ENCODE data around the gene SORBS1. TPM values are rescaled to one million over a fixed set of nuclear protein-coding genes. Genes with fewer than 3 reads are reported as not detected.

Gene SORBS1
- total RNA-seq, 2 experiments from 2014 or later: 0.71 to 0.72 TPM

DNA sequence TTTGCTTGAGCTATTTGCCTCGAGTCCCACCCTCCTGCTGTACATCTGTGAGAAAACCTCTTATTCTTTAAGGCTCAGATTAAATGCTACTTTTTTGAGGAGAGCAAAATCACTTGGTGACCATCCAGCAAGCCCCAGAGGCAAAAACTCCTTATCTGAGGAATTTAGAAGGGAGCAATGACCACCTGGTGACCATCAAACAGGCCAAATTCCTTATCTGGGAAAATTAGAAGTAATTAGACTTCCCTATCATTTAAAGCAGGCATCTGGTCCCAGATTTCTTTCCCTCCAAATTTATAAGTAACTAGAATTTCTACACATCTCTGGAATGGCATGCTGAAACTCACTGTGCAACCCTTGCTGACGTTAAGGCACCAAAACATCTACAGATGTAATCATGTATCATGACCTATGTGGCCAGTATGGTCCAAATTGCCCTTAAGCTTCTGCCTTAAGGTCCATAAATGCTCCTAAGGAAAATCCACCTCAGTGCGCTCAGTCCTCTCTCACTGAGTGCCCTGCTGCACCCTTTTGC is 229.5 kb downstream of the SORBS1 start:
- no peak for ATAC-seq (ENCODE audit: low read depth)
- peaks cover 15% of the 10 kb centered on the region for H3K27me3 Mint-ChIP-seq
- no peaks in the 10 kb centered on the region for H3K9me3 Mint-ChIP-seq
- no peak for DNase-seq
- POLR2A ChIA-PET: no interaction called here
- H3K36me3 Mint-ChIP-seq: no peaks in the 10 kb centered on the region
- peaks cover 2% of the 10 kb centered on the region for H3K4me1 Mint-ChIP-seq
- H3K4me3 Mint-ChIP-seq: no peak overlapping the region
- no peak overlapping the region for H3K27ac Mint-ChIP-seq

DNA sequence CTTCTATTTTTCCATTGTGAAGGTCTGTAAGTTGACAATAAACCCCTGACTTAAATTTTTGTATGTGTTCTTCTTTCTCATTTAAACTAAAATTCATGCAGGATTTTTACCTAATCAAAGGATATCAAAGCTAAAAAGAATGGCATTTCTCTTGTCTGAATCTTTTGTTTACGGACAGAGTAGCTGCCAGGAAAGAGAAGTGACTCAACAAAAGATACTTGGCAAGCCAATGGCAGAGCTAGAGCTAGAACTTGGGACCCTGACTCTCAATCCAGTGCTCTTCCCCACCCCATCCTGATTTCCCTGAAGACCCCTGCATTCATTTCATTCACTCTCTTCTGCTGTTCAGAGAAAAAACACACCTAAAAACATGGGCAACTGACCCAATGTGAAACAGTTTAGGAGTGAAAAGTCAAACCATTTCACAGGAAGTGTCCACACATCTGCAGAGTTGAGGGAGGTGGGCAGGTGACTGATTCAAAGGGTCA is 230.2 kb downstream of the SORBS1 start:
- peaks cover 15% of the 10 kb centered on the region for H3K27me3 Mint-ChIP-seq
- no peak overlapping the region for H3K27ac Mint-ChIP-seq
- H3K4me1 Mint-ChIP-seq: peaks cover 2% of the 10 kb centered on the region
- no peaks in the 10 kb centered on the region for H3K9me3 Mint-ChIP-seq
- H3K36me3 Mint-ChIP-seq: no peaks in the 10 kb centered on the region
- no peak for DNase-seq
- ATAC-seq (ENCODE audit: low read depth): no peak
- POLR2A ChIA-PET: no interaction called here
- H3K4me3 Mint-ChIP-seq: no peak overlapping the region

DNA sequence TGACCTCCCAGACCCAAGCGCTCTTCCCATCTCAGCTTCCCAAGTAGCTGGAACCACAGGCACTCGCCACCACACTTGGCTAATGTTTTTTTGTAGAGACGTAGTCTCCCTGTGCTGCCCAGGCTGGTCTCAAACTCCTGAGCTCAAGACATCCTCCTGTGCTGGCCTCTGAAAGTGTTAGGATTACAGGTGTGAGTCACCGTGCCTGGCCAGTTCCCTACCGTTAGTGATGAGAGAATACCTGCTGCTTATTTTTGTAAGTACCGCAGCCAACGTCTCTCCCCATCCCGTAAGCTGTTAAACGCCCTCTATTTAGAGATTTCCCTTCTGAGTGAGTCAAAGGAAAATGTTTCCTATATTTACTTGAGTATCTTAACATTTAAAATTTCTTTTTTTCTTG is 231.9 kb downstream of the SORBS1 start:
- no peak overlapping the region for H3K27ac Mint-ChIP-seq
- peaks cover 2% of the 10 kb centered on the region for H3K4me1 Mint-ChIP-seq
- H3K4me3 Mint-ChIP-seq: no peak overlapping the region
- DNase-seq (no peak), ATAC-seq (ENCODE audit: low read depth) (no peak)
- H3K9me3 Mint-ChIP-seq: no peaks in the 10 kb centered on the region
- peaks cover 19% of the 10 kb centered on the region for H3K27me3 Mint-ChIP-seq
- POLR2A ChIA-PET: no interaction called here
- no peaks in the 10 kb centered on the region for H3K36me3 Mint-ChIP-seq

DNA sequence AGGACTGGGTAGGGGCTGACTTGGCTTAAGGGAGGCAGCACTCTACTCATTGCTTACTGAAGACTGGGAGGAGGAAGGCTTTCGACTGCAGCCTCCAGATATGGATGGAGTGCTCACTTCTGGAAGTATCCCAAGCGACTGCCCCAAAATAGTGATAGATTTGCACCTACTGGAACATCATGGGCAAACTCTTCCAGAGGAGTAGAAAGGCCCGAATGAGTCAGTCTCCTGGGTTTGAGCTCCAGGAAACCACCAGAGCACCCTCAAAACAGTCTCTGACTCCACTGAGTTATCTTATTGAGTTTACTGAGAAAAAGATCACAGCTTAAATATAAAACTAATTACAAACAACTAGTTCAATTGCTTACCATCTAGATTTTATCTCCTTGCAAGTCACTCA is 233.2 kb downstream of the SORBS1 start:
- Mint-ChIP-seq H3K27me3 (peaks cover 19% of the 10 kb centered on the region), H3K9me3 (no peaks in the 10 kb centered on the region), H3K27ac (no peak overlapping the region), H3K36me3 (no peaks in the 10 kb centered on the region), H3K4me3 (no peak overlapping the region), H3K4me1 (peaks cover 2% of the 10 kb centered on the region)
- POLR2A ChIA-PET: no interaction called here
- DNase-seq (no peak), ATAC-seq (ENCODE audit: low read depth) (no peak)

DNA sequence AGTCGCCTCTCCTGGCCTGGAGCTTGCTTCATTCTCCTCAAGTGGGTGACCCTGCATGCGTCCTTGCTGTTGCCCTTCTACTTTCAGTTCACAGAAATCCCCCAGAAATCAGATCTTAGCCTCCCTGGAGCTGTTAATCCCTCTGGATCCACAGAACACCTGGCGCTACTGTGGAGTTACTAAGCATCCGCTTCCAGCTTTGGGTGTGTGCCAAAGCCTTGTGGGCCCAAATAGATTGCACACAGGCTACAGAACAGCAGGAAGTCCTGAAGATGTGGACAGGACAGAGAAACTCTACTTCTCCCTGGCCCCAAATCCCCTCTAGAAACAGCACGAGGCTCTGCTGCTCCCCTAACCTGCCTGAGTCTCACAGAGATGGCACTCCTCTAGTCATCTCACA is 233.8 kb downstream of the SORBS1 start:
- no peak overlapping the region for H3K4me3 Mint-ChIP-seq
- DNase-seq (no peak), ATAC-seq (ENCODE audit: low read depth) (no peak)
- H3K27me3 Mint-ChIP-seq: peaks cover 19% of the 10 kb centered on the region
- POLR2A ChIA-PET: no interaction called here
- no peaks in the 10 kb centered on the region for H3K9me3 Mint-ChIP-seq
- H3K27ac Mint-ChIP-seq: no peak overlapping the region
- peaks cover 2% of the 10 kb centered on the region for H3K4me1 Mint-ChIP-seq
- H3K36me3 Mint-ChIP-seq: no peaks in the 10 kb centered on the region

DNA sequence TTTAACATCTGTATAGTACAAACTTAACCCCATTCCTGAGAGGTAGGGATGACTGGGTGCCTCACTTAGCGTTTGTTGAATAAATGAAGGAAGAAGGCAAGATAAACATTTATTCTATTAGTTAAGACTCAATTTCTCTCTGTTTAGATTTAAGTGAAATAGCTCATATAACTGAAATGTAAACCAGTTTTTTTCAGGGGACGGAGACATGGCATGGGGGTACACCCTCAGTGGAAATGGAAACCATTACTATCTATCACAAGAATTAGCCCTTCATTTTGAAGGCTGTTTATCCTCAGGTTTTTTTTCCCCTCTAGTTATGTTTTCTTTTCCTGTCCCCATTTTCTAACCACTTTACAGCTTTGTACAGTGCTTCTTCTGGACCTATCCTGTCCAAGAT is 234.8 kb downstream of the SORBS1 start:
- Mint-ChIP-seq H3K9me3 (no peaks in the 10 kb centered on the region), H3K36me3 (no peaks in the 10 kb centered on the region), H3K27ac (no peak overlapping the region), H3K27me3 (peaks cover 19% of the 10 kb centered on the region), H3K4me3 (no peak overlapping the region), H3K4me1 (peaks cover 2% of the 10 kb centered on the region)
- ATAC-seq (ENCODE audit: low read depth) (no peak), DNase-seq (no peak)
- POLR2A ChIA-PET: no interaction called here

DNA sequence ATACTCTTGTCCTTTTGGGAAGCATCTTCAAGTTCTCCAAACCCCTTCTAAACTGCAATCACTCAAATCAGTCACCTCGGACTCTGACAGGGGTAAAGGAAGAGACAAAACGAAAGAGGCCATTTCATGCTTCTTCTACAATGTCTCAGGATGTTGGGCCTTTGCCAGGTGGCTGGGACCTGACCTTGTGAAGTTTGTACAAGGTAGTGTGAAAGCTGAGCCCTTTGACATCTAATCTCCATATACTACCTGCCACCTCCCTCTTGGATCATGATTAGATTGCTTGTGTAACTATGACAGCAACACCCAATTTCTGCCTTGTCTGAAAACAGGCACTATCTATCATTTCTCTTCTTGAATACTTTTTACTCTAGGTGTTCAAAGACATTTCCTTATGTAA is 235.3 kb downstream of the SORBS1 start:
- no peak overlapping the region for H3K4me3 Mint-ChIP-seq
- peaks cover 20% of the 10 kb centered on the region for H3K27me3 Mint-ChIP-seq
- POLR2A ChIA-PET: interaction anchor here (0.7 kb wide), 1 partner anchor 15 kb away, joined by 4 read pairs; no protein-coding TSS in a partner anchor
- H3K9me3 Mint-ChIP-seq: no peaks in the 10 kb centered on the region
- DNase-seq: no peak
- no peak overlapping the region for H3K27ac Mint-ChIP-seq
- peaks cover 2% of the 10 kb centered on the region for H3K4me1 Mint-ChIP-seq
- H3K36me3 Mint-ChIP-seq: no peaks in the 10 kb centered on the region
- ATAC-seq (ENCODE audit: low read depth): no peak

DNA sequence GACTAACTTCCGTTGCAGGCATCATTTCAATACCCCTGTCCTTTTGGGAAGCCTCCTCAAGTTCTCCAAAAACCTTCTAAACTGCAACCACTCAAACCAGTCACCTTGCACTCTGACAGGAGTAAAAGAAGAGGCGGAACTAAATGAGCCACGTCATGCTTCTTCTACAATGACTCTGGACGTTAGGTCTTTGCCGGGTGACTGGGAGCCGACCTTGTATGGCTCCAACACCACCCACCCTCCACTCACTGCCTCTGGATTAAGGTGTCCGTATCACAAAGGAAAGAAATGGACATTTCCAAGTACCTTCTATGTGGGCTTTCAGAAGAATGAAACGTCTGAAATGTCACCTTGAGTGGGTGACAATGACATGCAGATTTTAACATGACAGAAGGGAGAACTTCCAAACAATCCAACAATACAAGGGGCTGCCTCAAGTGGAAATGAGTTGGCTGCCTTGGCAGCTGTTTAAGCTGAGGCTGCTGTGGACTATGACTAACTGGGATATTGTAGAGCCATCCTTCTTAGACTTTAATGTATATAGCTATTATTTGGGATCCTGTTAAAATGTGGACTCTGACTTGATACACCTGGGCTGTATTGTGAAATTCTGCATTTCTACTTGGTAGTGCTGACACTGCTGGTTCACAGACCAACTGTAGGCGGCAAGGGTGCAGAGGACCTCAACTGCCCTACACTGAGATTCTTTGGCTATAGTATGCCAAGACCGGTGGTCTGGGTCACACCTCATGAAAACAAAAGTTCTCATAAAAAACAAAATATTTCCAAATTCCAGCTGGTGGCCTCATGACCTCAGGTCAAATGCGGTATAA is 236.5 kb downstream of the SORBS1 start:
- ATAC-seq (ENCODE audit: low read depth): no peak
- no peak for DNase-seq
- H3K36me3 Mint-ChIP-seq: no peaks in the 10 kb centered on the region
- POLR2A ChIA-PET: no interaction called here
- peaks cover 2% of the 10 kb centered on the region for H3K4me1 Mint-ChIP-seq
- peaks cover 23% of the 10 kb centered on the region for H3K27me3 Mint-ChIP-seq
- no peaks in the 10 kb centered on the region for H3K9me3 Mint-ChIP-seq
- no peak overlapping the region for H3K4me3 Mint-ChIP-seq
- H3K27ac Mint-ChIP-seq: no peak overlapping the region

DNA sequence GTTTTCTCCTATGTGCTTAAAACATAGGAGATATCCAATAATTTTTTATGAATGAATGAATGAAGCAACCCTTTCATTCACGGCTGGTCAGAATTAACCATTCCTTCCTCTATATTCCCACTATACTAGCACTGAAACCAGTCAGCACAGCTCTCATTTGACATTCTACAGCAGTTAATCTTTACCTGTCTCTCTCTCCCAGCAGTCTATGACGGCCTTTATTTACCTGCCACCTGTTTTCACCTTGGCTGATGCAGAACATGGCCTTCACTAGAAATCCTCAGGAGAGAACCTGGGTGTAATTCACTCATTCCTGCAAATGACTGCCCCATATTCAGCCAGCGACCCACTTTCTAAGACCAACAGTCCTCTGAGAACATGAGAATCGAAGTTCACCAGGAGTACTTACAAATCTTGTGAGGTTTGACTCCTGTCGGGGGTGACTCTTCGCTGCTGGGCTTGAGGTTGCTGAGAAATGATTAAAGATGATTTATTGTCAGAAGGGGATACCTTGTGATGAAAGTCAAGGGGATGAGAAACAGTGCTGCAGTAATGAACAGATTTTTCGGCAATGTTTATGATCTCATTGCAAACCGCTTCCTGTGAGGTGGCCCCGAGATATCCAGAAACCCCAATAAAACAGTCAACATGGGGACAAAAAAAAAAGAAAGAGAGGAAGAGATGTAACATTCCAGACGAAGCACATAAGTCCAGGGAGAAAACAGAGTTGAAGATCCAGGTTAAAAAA is 239.4 kb downstream of the SORBS1 start:
- Mint-ChIP-seq H3K36me3 (no peaks in the 10 kb centered on the region), H3K9me3 (no peaks in the 10 kb centered on the region), H3K4me3 (no peak overlapping the region), H3K27me3 (peaks cover 8% of the 10 kb centered on the region), H3K4me1 (no peaks in the 10 kb centered on the region), H3K27ac (no peak overlapping the region)
- no peak for ATAC-seq (ENCODE audit: low read depth)
- POLR2A ChIA-PET: no interaction called here
- DNase-seq: no peak

DNA sequence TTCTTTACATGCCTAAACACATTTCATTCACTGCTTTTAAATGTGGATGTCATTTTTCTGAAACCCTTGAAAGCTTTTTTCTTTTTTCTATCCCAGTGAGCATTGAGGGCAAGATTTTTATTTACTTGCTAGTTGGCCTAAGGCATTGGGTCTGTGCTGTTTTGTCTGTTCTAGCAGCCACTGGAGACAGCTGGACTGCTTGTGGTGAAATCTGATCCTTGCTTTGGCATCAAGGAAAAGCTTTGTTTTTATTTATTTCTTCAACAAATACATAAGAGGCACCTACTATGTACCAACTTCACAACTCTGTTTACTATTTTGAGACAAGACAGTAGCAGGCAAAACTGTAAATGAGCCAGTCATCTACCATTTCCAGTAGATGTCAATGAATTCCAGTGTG is 241.9 kb downstream of the SORBS1 start:
- DNase-seq: no peak
- no peak for ATAC-seq (ENCODE audit: low read depth)
- no peaks in the 10 kb centered on the region for H3K9me3 Mint-ChIP-seq
- POLR2A ChIA-PET: no interaction called here
- no peak overlapping the region for H3K27ac Mint-ChIP-seq
- H3K4me1 Mint-ChIP-seq: no peaks in the 10 kb centered on the region
- H3K36me3 Mint-ChIP-seq: no peaks in the 10 kb centered on the region
- no peak overlapping the region for H3K4me3 Mint-ChIP-seq
- peaks cover 6% of the 10 kb centered on the region for H3K27me3 Mint-ChIP-seq

DNA sequence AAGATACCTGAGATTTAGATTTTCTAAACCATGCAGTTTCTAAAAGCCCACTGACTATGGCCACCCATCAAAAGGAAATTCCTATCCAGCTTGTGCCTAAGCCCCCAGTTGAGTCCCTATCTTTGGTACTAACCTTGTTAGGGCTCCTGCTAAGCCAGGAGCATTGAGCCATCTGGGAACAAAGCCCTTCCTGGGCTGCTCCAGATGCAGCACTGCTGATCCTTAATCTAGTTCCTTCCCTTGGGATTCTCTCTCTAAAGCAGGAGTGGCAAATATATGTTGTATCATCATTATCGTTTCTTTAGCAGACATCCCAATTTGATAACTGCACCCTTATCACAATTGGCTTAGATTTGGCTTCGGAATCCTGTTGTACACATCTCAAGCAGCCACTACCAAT is 245.7 kb downstream of the SORBS1 start:
- DNase-seq (no peak), ATAC-seq (ENCODE audit: low read depth) (no peak)
- Mint-ChIP-seq H3K4me3 (no peak overlapping the region), H3K36me3 (no peaks in the 10 kb centered on the region), H3K9me3 (no peaks in the 10 kb centered on the region), H3K27me3 (peaks cover 6% of the 10 kb centered on the region), H3K27ac (no peak overlapping the region), H3K4me1 (peaks cover 2% of the 10 kb centered on the region)
- POLR2A ChIA-PET: no interaction called here

DNA sequence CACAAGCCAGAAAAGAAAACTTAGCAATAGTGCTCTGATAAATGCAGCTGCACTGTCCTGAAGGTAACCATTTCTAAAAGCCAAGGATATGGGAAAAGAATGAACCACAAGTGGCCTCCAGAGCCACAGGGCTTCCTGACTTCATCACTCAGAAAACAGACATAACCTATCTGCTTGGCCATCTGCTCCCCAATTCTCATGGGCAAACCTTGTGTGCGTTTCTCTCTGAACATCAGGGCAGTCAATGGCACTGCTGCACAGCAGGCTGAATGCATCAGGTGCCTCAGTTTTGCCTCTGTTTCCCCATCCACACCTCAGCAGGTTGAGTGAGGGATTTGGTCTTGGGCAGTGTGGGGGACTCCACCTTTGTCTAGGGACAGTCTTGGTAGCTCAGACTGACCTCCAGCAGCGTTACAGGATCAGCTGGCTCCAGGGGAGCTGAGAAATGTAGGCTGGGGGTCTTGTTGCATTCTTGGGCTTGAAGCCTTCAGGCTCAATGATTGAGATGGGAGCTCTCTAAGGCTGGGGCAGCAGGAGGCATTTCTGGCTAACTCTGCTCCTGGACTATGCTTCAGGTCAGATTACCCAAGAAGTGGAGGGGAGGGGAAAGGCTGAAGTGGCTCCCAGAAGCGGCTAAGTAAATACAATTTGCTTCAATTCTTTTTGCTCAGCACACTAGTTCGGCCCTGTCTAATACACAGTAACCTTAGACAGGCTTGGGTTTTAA is 246.8 kb downstream of the SORBS1 start:
- Mint-ChIP-seq H3K9me3 (no peaks in the 10 kb centered on the region), H3K4me1 (peaks cover 14% of the 10 kb centered on the region), H3K27me3 (peaks cover 6% of the 10 kb centered on the region), H3K36me3 (no peaks in the 10 kb centered on the region), H3K4me3 (no peak overlapping the region), H3K27ac (no peak overlapping the region)
- POLR2A ChIA-PET: no interaction called here
- no peak for DNase-seq
- ATAC-seq (ENCODE audit: low read depth): no peak

DNA sequence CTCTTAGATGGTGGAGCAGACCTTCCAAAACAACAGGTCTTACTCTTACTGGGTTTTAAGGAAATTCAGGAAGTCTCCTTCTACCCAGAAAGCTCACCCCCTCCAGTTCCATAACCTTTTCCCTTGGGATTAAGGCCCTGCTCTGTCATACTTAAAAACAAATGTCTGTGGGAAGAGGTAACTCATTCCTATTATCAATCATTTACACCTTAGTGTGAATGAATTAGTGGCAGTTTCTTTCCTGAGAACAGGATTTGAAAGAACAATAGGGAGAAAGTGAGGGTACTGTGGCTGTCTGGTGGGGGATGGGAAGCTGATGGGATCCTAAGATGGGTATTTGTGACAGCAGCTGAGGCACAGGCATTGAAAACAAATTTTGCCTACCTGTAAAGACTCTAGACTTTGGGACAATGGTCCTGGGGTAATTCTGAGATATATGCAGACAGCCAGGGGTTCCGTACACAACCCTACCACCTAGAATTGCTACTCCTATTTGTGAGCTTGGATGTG is 248.1 kb downstream of the SORBS1 start:
- ATAC-seq (ENCODE audit: low read depth): no peak
- no peak overlapping the region for H3K27ac Mint-ChIP-seq
- no peak for DNase-seq
- peaks cover 22% of the 10 kb centered on the region for H3K4me1 Mint-ChIP-seq
- no peaks in the 10 kb centered on the region for H3K36me3 Mint-ChIP-seq
- H3K4me3 Mint-ChIP-seq: no peak overlapping the region
- no peaks in the 10 kb centered on the region for H3K9me3 Mint-ChIP-seq
- POLR2A ChIA-PET: no interaction called here
- peaks cover 6% of the 10 kb centered on the region for H3K27me3 Mint-ChIP-seq
